HEK293 (cell line): ENCODE data around the gene CDC14A.

ENCODE experiments used
- CTCF ChIA-PET: fragments of 350-600 bp; formaldehyde crosslinking; extraction: SDS; loops from one replicate; lab custom pipeline; 2021; ENCODE audit warnings: antibody characterized with exemption; lab: Yijun Ruan, JAX
- POLR2A ChIA-PET: fragments of 300-600 bp; formaldehyde crosslinking; extraction: SDS; loops from one replicate; lab custom pipeline; 2020; ENCODE audit warnings: antibody characterized with exemption, inconsistent platforms; lab: Yijun Ruan, JAX
- H3K27ac ChIP-seq: fragments of 200-500 bp; sonication (Bioruptor generic); 2 replicates; pipeline ENCODE4 v1.5.1; 2014; ENCODE audit warnings: low read depth, low read length, control low read depth, inconsistent platforms; ENCODE audit errors: extremely low read depth
- H3K36me3 ChIP-seq, 2 experiments: fragments of 200-500 bp in 1 of 2; sonication (Bioruptor generic) in 1 of 2; 1 replicate in 1 of 2; 2 replicates in 1 of 2; pipeline ENCODE4 v1.5.1; 2014 to 2017; ENCODE audit warnings: inconsistent platforms in 2 of 2, low read length in 2 of 2; ENCODE audit not compliant: control insufficient read depth in 2 of 2, insufficient read depth in 1 of 2
- H3K4me1 ChIP-seq: fragments of 200-500 bp; sonication (Bioruptor generic); 2 replicates; pipeline ENCODE4 v1.5.1; 2014; ENCODE audit warnings: mild to moderate bottlenecking, low read length, inconsistent platforms; ENCODE audit not compliant: control insufficient read depth, insufficient read depth
- H3K4me3 ChIP-seq: 2 replicates; pipeline ENCODE4 v1.5.1; 2011; ENCODE audit warnings: low read depth, mild to moderate bottlenecking, control low read depth, low read length, moderate library complexity
- H3K9me3 ChIP-seq: fragments of 200-500 bp; sonication (Bioruptor generic); 2 replicates; pipeline ENCODE4 v1.5.1; 2014; ENCODE audit warnings: low read depth, low read length, inconsistent platforms; ENCODE audit not compliant: control insufficient read depth, insufficient read depth
- ELK4 ChIP-seq: IDR thresholded peaks from 2 replicates; pipeline ENCODE4 v1.6.1; 2011; ENCODE audit warnings: mild to moderate bottlenecking, low read depth, low read length, borderline replicate concordance
- FEZF1 ChIP-seq: fragments of 450-650 bp; formaldehyde crosslinking; IDR thresholded peaks from 2 replicates; pipeline ENCODE4 v1.5.1; 2016; ENCODE audit warnings: missing biosample characterization, missing genetic modification characterization
- GLIS2 ChIP-seq: fragments of 450-650 bp; formaldehyde crosslinking; IDR thresholded peaks from 2 replicates; pipeline ENCODE4 v1.5.1; 2016; ENCODE audit warnings: missing biosample characterization, missing genetic modification characterization
- HOXC10 ChIP-seq: sonication (generic); formaldehyde crosslinking; IDR thresholded peaks from 2 replicates; pipeline ENCODE4 v1.8.1; 2023; ENCODE audit warnings: mild to moderate bottlenecking, missing genetic modification reagents
- TRIM28 ChIP-seq: IDR thresholded peaks from 2 replicates; pipeline ENCODE4 v1.6.1; 2011; ENCODE audit warnings: low read length, control low read depth, borderline replicate concordance
- ZBTB11 ChIP-seq: fragments of 450-650 bp; formaldehyde crosslinking; conservative IDR thresholded peaks from 2 replicates; pipeline ENCODE4 v1.5.1; 2016; ENCODE audit warnings: low read depth, missing biosample characterization, missing genetic modification characterization
- ZBTB44 ChIP-seq: fragments of 450-650 bp; IDR thresholded peaks from 2 replicates; pipeline ENCODE4 v1.5.1; 2018; ENCODE audit warnings: missing biosample characterization, mild to moderate bottlenecking, missing genetic modification characterization
- ZBTB6 ChIP-seq: fragments of 450-650 bp; formaldehyde crosslinking; IDR thresholded peaks from 2 replicates; pipeline ENCODE4 v1.5.1; 2017; ENCODE audit warnings: missing biosample characterization, missing genetic modification characterization
- ZNF175 ChIP-seq: fragments of 450-650 bp; formaldehyde crosslinking; IDR thresholded peaks from 2 replicates; pipeline ENCODE4 v1.5.1; 2016; ENCODE audit warnings: missing biosample characterization, missing genetic modification characterization
- ZNF24 ChIP-seq: fragments of 450-650 bp; formaldehyde crosslinking; IDR thresholded peaks from 2 replicates; pipeline ENCODE4 v1.5.1; 2016; ENCODE audit warnings: missing biosample characterization, missing genetic modification characterization
- ZNF302 ChIP-seq: fragments of 450-650 bp; formaldehyde crosslinking; IDR thresholded peaks from 2 replicates; pipeline ENCODE4 v1.5.1; 2016; ENCODE audit warnings: missing biosample characterization, missing genetic modification characterization, low read depth
- ZNF473 ChIP-seq: fragments of 450-650 bp; formaldehyde crosslinking; IDR thresholded peaks from 2 replicates; pipeline ENCODE4 v1.5.1; 2017; ENCODE audit warnings: missing biosample characterization, missing genetic modification characterization
- ZNF514 ChIP-seq: fragments of 450-650 bp; formaldehyde crosslinking; IDR thresholded peaks from 2 replicates; pipeline ENCODE4 v1.5.1; 2016; ENCODE audit warnings: missing biosample characterization, missing genetic modification characterization
- ZNF529 ChIP-seq: fragments of 450-650 bp; formaldehyde crosslinking; IDR thresholded peaks from 2 replicates; pipeline ENCODE4 v1.5.1; 2017; ENCODE audit warnings: missing genetic modification characterization, missing biosample characterization; ENCODE audit not compliant: insufficient replicate concordance
- ZNF571 ChIP-seq: fragments of 450-650 bp; formaldehyde crosslinking; IDR thresholded peaks from 2 replicates; pipeline ENCODE4 v1.5.0; 2017; ENCODE audit warnings: missing biosample characterization, missing genetic modification characterization
- ZNF623 ChIP-seq: fragments of 450-650 bp; formaldehyde crosslinking; IDR thresholded peaks from 2 replicates; pipeline ENCODE4 v1.5.1; 2016; ENCODE audit warnings: missing biosample characterization, missing genetic modification characterization
- ZNF692 ChIP-seq: fragments of 450-650 bp; formaldehyde crosslinking; IDR thresholded peaks from 2 replicates; pipeline ENCODE4 v1.5.1; 2016; ENCODE audit warnings: missing biosample characterization, missing genetic modification characterization
- ZNF704 ChIP-seq: fragments of 450-650 bp; formaldehyde crosslinking; IDR thresholded peaks from 2 replicates; pipeline ENCODE4 v1.5.1; 2016; ENCODE audit warnings: missing biosample characterization, missing genetic modification characterization

Gene CDC14A

GRCh38 chr1:100523038-100523652, 170.8 kb downstream of the CDC14A start:
- Histone ChIP-seq H3K4me1 (no peaks in the 10 kb centered on the region), H3K4me3 (no peak overlapping the region), H3K9me3 (no peaks in the 10 kb centered on the region), H3K27ac (no peak overlapping the region), H3K36me3 (no peaks in the 10 kb centered on the region)
- ChIA-PET POLR2A (no interaction called here), CTCF (interaction anchor here (0.6 kb wide), 2 partner anchors 20 to 344 kb away, joined by 3 read pairs; no protein-coding TSS in a partner anchor)
- no peak for TF ChIP-seq HOXC10

- H3K27ac ChIP-seq: no peak overlapping the region
- CTCF ChIA-PET: no interaction called here
- H3K9me3 ChIP-seq: no peaks in the 10 kb centered on the region
- no peaks in the 10 kb centered on the region for H3K4me1 ChIP-seq
- TF ChIP-seq ZNF24 (tag by site-specific recombination): no peak
- TF ChIP-seq GLIS2 (tag by site-specific recombination): no peak
- no peak for TF ChIP-seq FEZF1 (tag by site-specific recombination)
- no peak for TF ChIP-seq ZBTB44 (tag by site-specific recombination)
- no peak for TF ChIP-seq ELK4
- TF ChIP-seq TRIM28: no peak
- no peak for TF ChIP-seq ZNF473 (tag by site-specific recombination)
- no peak for TF ChIP-seq ZNF704
- no peak for TF ChIP-seq ZNF302 (tag by site-specific recombination)
- TF ChIP-seq ZNF529 (tag by site-specific recombination): no peak
- no peak overlapping the region for H3K4me3 ChIP-seq
- POLR2A ChIA-PET: no interaction called here
- no peaks in the 10 kb centered on the region for H3K36me3 ChIP-seq
Observed at GRCh38 chr1:100524355-100524754, 172.0 kb downstream of the CDC14A start.

GRCh38 chr1:100526894-100527293, 174.6 kb downstream of the CDC14A start:
- Histone ChIP-seq H3K27ac (no peak overlapping the region), H3K4me3 (no peak overlapping the region), H3K36me3 (no peaks in the 10 kb centered on the region), H3K9me3 (no peaks in the 10 kb centered on the region), H3K4me1 (no peaks in the 10 kb centered on the region)
- POLR2A ChIA-PET: no interaction called here
- CTCF ChIA-PET: interaction anchor here (1.2 kb wide), 1 partner anchor 342 kb away, joined by 4 read pairs; no protein-coding TSS in a partner anchor
- TF ChIP-seq ZNF623 (tag by site-specific recombination): no peak
- no peak for TF ChIP-seq ZNF692 (tag by site-specific recombination)
- TF ChIP-seq ZNF175 (tag by site-specific recombination): no peak
- no peak for TF ChIP-seq ZNF514
- TF ChIP-seq ZNF571 (tag by site-specific recombination): no peak
- no peak for TF ChIP-seq ZBTB6 (tag by site-specific recombination)
- no peak for TF ChIP-seq ZBTB11 (tag by site-specific recombination)
